Measurements from ENCODE around the gene TEX261. TPM values are rescaled to one million over a fixed set of nuclear protein-coding genes. Genes with fewer than 3 reads are reported as not detected.

TEX261 gene
- total RNA-seq, 2 donors from 2014 or later = 76.0 to 83.5 TPM

DNA sequence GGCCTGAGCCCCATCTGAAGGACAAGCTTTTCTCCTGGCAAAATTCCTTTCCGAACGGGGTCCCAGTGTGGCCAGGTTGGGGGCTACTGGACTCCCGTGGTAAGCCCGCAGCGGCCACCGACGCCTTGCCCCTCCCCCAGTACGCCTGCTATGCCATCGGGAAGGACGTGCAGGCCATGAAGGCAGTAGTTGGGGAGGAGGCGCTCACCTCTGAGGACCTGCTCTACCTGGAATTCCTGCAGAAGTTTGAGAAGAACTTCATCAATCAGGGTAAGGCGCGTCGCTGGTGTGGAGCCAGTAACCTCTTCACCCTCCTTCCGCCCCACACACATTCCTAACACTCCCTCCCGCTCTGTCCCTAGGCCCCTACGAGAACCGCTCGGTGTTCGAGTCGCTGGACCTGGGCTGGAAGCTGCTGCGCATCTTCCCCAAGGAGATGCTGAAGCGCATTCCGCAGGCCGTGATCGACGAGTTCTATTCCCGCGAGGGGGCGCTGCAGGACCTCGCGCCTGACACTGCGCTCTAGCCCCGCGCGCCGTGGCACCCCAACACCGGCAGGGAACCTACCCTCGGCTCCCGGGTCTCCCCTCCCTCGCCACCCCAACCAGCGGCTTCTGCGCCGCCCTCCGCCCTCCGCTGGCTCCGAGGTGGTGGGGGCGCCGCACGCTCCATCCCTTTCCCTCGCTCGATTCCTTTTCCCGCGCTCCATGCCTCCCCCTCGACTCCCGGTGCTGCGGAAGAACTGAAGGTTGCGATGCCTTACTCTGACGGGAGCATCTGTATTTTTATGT, 29.9 kb downstream of the TEX261 start:
- H3K4me3 Mint-ChIP-seq = peak overlapping the region; percentile 80
- H3K4me1 Mint-ChIP-seq (ENCODE audit: low read depth in 2 of 2) = peaks cover 7 to 8% of the 10 kb centered on the region in 2 donors
- H3K36me3 Mint-ChIP-seq = no peaks in the 10 kb centered on the region
- peaks cover 13 to 17% of the 10 kb centered on the region in 2 donors for H3K27me3 Mint-ChIP-seq
- no peaks in the 10 kb centered on the region for H3K9me3 Mint-ChIP-seq
- no peak overlapping the region for H3K27ac Mint-ChIP-seq
- peak; percentile 86 for ATAC-seq
- peak; percentile 83 for DNase-seq (ENCODE audit: low spot score)

GRCh38 chr2:70964133-70964532, 30.5 kb downstream of the TEX261 start:
- Mint-ChIP-seq H3K4me1 (ENCODE audit: low read depth in 2 of 2) (peaks cover 7 to 8% of the 10 kb centered on the region in 2 donors), H3K4me3 (no peak overlapping the region), H3K27me3 (peaks cover 13 to 14% of the 10 kb centered on the region in 2 donors), H3K9me3 (no peaks in the 10 kb centered on the region), H3K27ac (no peak overlapping the region), H3K36me3 (no peaks in the 10 kb centered on the region)
- no peak for DNase-seq (ENCODE audit: low spot score)
- no peak for ATAC-seq

GRCh38 chr2:70962885-70963878, 31.5 kb downstream of the TEX261 start:
- DNase-seq (ENCODE audit: low spot score) = no peak

GRCh38 chr2:70962211-70962884, 32.3 kb downstream of the TEX261 start:
- Mint-ChIP-seq H3K4me1 (ENCODE audit: low read depth in 2 of 2) (peaks cover 8 to 10% of the 10 kb centered on the region in 2 donors), H3K27ac (no peak overlapping the region), H3K4me3 (no peak overlapping the region), H3K27me3 (peaks cover 13 to 14% of the 10 kb centered on the region in 2 donors), H3K9me3 (no peaks in the 10 kb centered on the region), H3K36me3 (no peaks in the 10 kb centered on the region)
- DNase-seq (ENCODE audit: low spot score) (no peak), ATAC-seq (no peak)

More at GRCh38 chr2:70962885-70963878, 31.5 kb downstream of the TEX261 start:
- Mint-ChIP-seq H3K27me3 (peaks cover 13 to 14% of the 10 kb centered on the region in 2 donors), H3K27ac (no peak overlapping the region), H3K4me3 (no peak overlapping the region), H3K36me3 (no peaks in the 10 kb centered on the region), H3K4me1 (ENCODE audit: low read depth in 2 of 2) (peaks cover 8 to 10% of the 10 kb centered on the region in 2 donors), H3K9me3 (no peaks in the 10 kb centered on the region)
- no peak for ATAC-seq

- H3K9me3 Mint-ChIP-seq = no peaks in the 10 kb centered on the region
- H3K27me3 Mint-ChIP-seq = peaks cover 14% of the 10 kb centered on the region in 2 donors
- no peak overlapping the region for H3K27ac Mint-ChIP-seq
- H3K4me1 Mint-ChIP-seq (ENCODE audit: low read depth in 2 of 2) = peaks cover 8 to 10% of the 10 kb centered on the region in 2 donors
- no peak for DNase-seq (ENCODE audit: low spot score)
- no peak overlapping the region for H3K4me3 Mint-ChIP-seq
- no peak for ATAC-seq
- H3K36me3 Mint-ChIP-seq = no peaks in the 10 kb centered on the region
Measured at GRCh38 chr2:70961648-70961994, 33.1 kb downstream of the TEX261 start.

DNA sequence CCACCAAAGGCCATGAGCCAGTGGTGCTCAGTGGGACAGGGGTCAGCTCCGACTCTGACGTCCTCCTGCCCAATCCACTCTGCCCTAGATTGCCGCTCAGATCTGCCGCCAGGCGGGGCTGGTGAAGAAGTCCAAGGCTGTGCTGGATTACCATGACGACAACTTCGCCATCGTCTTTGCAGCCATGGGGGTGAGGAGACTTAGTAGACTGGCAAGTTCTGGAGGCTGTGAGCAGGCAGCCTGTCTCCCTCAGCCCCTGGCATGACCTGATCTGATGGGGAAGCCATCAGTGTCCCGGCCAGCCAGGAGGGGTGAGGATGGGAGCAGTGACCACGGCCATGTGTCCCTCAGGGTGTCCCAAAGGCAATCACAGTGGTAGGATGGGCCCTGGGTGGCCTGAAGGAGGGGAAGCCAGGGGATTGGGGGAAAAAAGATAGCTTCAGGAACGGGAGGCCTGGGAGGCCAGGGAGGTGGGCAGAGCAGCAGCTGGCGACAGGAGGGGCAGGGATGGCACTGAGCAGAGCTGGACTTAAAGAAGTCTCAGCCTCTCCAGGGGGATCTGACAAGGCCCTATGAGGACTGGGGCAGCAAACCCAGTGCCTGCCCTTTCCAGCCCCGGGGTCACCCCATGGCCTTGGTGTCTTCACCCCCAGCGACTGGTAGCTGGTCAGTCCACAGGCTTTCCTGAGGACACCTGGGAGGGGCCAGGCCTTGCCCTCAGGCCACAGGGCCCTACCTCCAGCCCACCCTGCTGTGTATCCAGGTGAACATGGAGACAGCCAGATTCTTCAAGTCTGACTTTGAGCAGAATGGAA, 33.6 kb downstream of the TEX261 start:
- Mint-ChIP-seq H3K36me3 (no peaks in the 10 kb centered on the region), H3K9me3 (no peaks in the 10 kb centered on the region), H3K4me1 (ENCODE audit: low read depth in 2 of 2) (peaks cover 8 to 10% of the 10 kb centered on the region in 2 donors), H3K27me3 (peaks cover 17 to 20% of the 10 kb centered on the region in 2 donors), H3K27ac (no peak overlapping the region), H3K4me3 (no peak overlapping the region)
- ATAC-seq = no peak
- no peak for DNase-seq (ENCODE audit: low spot score)

- H3K9me3 Mint-ChIP-seq = no peaks in the 10 kb centered on the region
- no peak for ATAC-seq
Measured at GRCh38 chr2:70959851-70960832, 34.5 kb downstream of the TEX261 start.

DNA sequence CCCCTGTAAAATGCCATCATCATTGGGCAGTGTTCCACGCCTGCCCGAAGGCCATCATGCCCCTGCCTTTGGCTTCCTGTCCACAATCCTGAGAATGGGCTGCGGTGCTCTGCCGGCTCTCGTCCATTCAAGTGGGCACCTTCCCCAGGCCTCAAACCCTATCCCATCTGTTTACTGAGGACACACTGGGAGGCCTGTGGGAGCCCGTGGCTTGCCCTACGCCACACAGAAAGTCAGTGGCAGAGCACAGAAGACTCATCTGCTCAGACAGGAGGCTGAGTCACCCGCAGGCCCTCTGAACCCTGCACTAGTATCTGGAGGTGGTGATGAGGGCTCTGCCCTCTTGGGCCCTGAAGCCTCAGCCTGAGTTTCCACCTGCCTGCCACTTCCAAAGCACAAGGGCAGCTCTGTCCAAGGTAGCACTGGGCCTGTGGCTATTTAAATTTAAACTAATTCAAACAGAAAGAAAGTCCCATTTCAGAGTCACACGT, 35.4 kb downstream of the TEX261 start:
- peak in 1 of 2 donors; percentile 25 for ATAC-seq
- Mint-ChIP-seq H3K9me3 (no peaks in the 10 kb centered on the region), H3K27ac (no peak overlapping the region), H3K4me3 (no peak overlapping the region), H3K27me3 (peaks cover 28 to 31% of the 10 kb centered on the region in 2 donors), H3K36me3 (no peaks in the 10 kb centered on the region), H3K4me1 (ENCODE audit: low read depth in 2 of 2) (peaks cover 0 to 7% of the 10 kb centered on the region in 2 donors)
- no peak for DNase-seq (ENCODE audit: low spot score)

More at GRCh38 chr2:70959851-70960832, 34.5 kb downstream of the TEX261 start:
- DNase-seq (ENCODE audit: low spot score) = no peak
- no peaks in the 10 kb centered on the region for H3K36me3 Mint-ChIP-seq
- H3K4me3 Mint-ChIP-seq = no peak overlapping the region
- no peak overlapping the region for H3K27ac Mint-ChIP-seq
- H3K27me3 Mint-ChIP-seq = peaks cover 23 to 29% of the 10 kb centered on the region in 2 donors
- H3K4me1 Mint-ChIP-seq (ENCODE audit: low read depth in 2 of 2) = peaks cover 6 to 10% of the 10 kb centered on the region in 2 donors

DNA sequence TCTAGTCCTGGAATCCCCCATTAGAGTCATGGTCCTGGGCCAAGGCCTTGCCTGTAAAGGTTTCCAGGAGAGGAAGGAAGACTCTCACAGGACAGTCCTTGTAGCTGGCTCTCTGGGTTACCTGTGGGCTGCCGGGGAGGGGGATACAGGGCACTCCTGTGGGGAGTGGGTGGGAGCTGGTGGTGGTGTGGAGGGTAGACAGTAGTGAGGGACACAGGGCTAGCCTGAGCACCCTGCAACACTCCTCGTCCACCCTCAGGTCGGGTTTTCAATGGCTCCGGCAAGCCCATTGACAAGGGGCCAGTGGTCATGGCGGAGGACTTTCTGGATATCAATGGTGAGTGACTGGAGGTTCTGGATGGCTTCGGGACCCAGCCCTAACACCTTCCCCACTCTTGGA, 35.9 kb downstream of the TEX261 start:
- H3K27me3 Mint-ChIP-seq = peaks cover 32 to 36% of the 10 kb centered on the region in 2 donors
- H3K4me3 Mint-ChIP-seq = no peak overlapping the region
- ATAC-seq (no peak), DNase-seq (ENCODE audit: low spot score) (no peak)
- no peaks in the 10 kb centered on the region for H3K36me3 Mint-ChIP-seq
- H3K4me1 Mint-ChIP-seq (ENCODE audit: low read depth in 2 of 2) = peaks cover 0 to 7% of the 10 kb centered on the region in 2 donors
- H3K9me3 Mint-ChIP-seq = no peaks in the 10 kb centered on the region
- H3K27ac Mint-ChIP-seq = no peak overlapping the region

GRCh38 chr2:70957798-70958197, 36.9 kb downstream of the TEX261 start:
- ATAC-seq (no peak), DNase-seq (ENCODE audit: low spot score) (no peak)
- Mint-ChIP-seq H3K27me3 (peaks cover 30 to 37% of the 10 kb centered on the region in 2 donors), H3K4me1 (ENCODE audit: low read depth in 2 of 2) (peaks cover 0 to 4% of the 10 kb centered on the region in 2 donors), H3K27ac (no peak overlapping the region), H3K4me3 (no peak overlapping the region), H3K36me3 (no peaks in the 10 kb centered on the region), H3K9me3 (no peaks in the 10 kb centered on the region)

DNA sequence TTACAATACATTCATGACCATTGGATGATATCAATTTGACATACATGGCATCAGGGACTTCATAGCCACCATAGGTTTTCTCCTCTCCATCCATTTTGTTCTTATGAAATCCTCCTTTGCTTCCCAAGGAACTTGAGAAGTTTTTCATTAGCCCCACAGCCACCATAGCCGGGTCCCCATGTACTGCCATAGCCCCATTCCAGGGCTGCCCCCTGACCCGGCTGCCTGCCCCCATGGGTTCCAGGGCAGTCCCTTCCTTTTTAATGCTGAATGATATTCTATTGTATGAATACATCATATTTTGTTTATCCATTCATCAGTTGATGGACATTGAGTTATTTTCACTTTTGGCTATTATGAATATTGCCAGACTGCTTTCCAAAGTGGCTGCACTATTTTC, 38.5 kb downstream of the TEX261 start:
- H3K36me3 Mint-ChIP-seq = no peaks in the 10 kb centered on the region
- H3K4me1 Mint-ChIP-seq (ENCODE audit: low read depth in 2 of 2) = peaks cover 0 to 4% of the 10 kb centered on the region in 2 donors
- H3K27ac Mint-ChIP-seq = no peak overlapping the region
- H3K27me3 Mint-ChIP-seq = peaks cover 29 to 37% of the 10 kb centered on the region in 2 donors
- DNase-seq (ENCODE audit: low spot score) (no peak), ATAC-seq (no peak)
- no peaks in the 10 kb centered on the region for H3K9me3 Mint-ChIP-seq
- H3K4me3 Mint-ChIP-seq = no peak overlapping the region

GRCh38 chr2:70954886-70955285, 39.8 kb downstream of the TEX261 start:
- ATAC-seq = no peak

More at GRCh38 chr2:70954886-70955285, 39.8 kb downstream of the TEX261 start:
- H3K36me3 Mint-ChIP-seq = no peaks in the 10 kb centered on the region
- H3K27ac Mint-ChIP-seq = no peak overlapping the region
- peaks cover 27 to 37% of the 10 kb centered on the region in 2 donors for H3K27me3 Mint-ChIP-seq
- H3K4me3 Mint-ChIP-seq = no peak overlapping the region
- peaks cover 0 to 4% of the 10 kb centered on the region in 2 donors for H3K4me1 Mint-ChIP-seq (ENCODE audit: low read depth in 2 of 2)
- DNase-seq (ENCODE audit: low spot score) = no peak
- H3K9me3 Mint-ChIP-seq = no peaks in the 10 kb centered on the region

Data from natural killer cell treated with Interleukin-12 subunit alpha and Interleukin-12 subunit beta and Interleukin-15 and Interleukin-18, amount 100 ng/mL, for 72 hours (primary cell).